Lung (tissue), 12 donors: ENCODE results near the gene PPP1R27. TPM values are rescaled to one million over a fixed set of nuclear protein-coding genes. Genes with fewer than 3 reads are reported as not detected.

Source experiments
- ATAC-seq: fragments of 200-7000 bp; cut with Tn5 transposase; one replicate; pipeline ENCODE4 v1.9.1; 2020; ENCODE audit warnings: moderate number of reproducible peaks; ENCODE audit not compliant: insufficient read depth, low FRiP score
- DNase-seq, 3 donors: peaks; one replicate each; pipeline ENCODE4 v3.0.0-alpha.2; 2013 to 2017
- H3K27ac ChIP-seq, 2 donors: one replicate each; pipeline ENCODE4 v1.5.1; 2013; ENCODE audit warnings: mild to moderate bottlenecking in 2 of 2, moderate library complexity in 2 of 2, control low read depth in 1 of 2, inconsistent platforms in 1 of 2, low read depth in 1 of 2, low read length in 1 of 2
- H3K27me3 ChIP-seq, 3 donors: one replicate each; pipeline ENCODE4 v1.5.1; 2013; ENCODE audit warnings: low read length in 2 of 3; ENCODE audit not compliant: control insufficient read depth in 3 of 3, insufficient read depth in 3 of 3
- H3K36me3 ChIP-seq, 4 donors: one replicate each; pipeline ENCODE4 v1.5.1; 2013; ENCODE audit warnings: low read length in 4 of 4, mild to moderate bottlenecking in 1 of 4, moderate library complexity in 1 of 4; ENCODE audit not compliant: control insufficient read depth in 4 of 4, insufficient read depth in 4 of 4
- H3K4me1 ChIP-seq, 5 donors: one replicate each; pipeline ENCODE4 v1.5.1; 2013; ENCODE audit warnings: low read length in 5 of 5, mild to moderate bottlenecking in 2 of 5, moderate library complexity in 1 of 5; ENCODE audit not compliant: control insufficient read depth in 5 of 5, insufficient read depth in 5 of 5
- H3K4me3 ChIP-seq: one replicate; pipeline ENCODE4 v1.5.1; 2013; ENCODE audit warnings: mild to moderate bottlenecking, control low read depth, moderate library complexity
- H3K9ac ChIP-seq, 2 donors: one replicate each; pipeline ENCODE4 v1.5.1; 2013; ENCODE audit warnings: low read length in 2 of 2, control low read depth in 1 of 2; ENCODE audit not compliant: insufficient read depth in 1 of 2
- H3K9me3 ChIP-seq, 4 donors: one replicate each; pipeline ENCODE4 v1.5.1; 2013; ENCODE audit warnings: low read length in 3 of 4, mild to moderate bottlenecking in 1 of 4, moderate library complexity in 1 of 4; ENCODE audit not compliant: control insufficient read depth in 4 of 4, insufficient read depth in 3 of 4
- WGBS, 2 donors: extraction: QIAGEN DNeasy Blood & Tissue Kit; methylation state at CpG; one replicate each; pipeline ENCODE4 v1.1.7; 2013; 5-methylcytosine and 5-hydroxymethylcytosine counted together
- polyA plus RNA-seq, 2 donors: library from polyadenylated mRNA; stranded (reverse); fragments of 200-250 nt; gene quantifications; one replicate each; pipeline ENCODE4 v1.2.1, GENCODE V29; 2013
- total RNA-seq, 2 donors: library from RNA; depleted of rRNA in 1 of 2; stranded (reverse); fragments of >200 nt in 1 of 2; gene quantifications; one replicate each; pipeline ENCODE4 v1.2.1, GENCODE V29; 2014 to 2021
- TF ChIP-seq, protein P1 (sequence below): IDR thresholded peaks from 2 replicates; pipeline ENCODE4 v1.5.1; 2012; ENCODE audit warnings: mild to moderate bottlenecking; ENCODE audit errors: control extremely low read depth, extremely low read depth
- donor health status: control.
- donor health status: control.
- donor health status: Bipolar disorder and iron deficiency.
- donor health status: healthy.
- donor health status: DM: yes; HTN: yes; CAD: no.

Gene PPP1R27
- total and polyA plus RNA-seq, 4 donors, result 0.13 TPM; not detected in 3

DNA sequence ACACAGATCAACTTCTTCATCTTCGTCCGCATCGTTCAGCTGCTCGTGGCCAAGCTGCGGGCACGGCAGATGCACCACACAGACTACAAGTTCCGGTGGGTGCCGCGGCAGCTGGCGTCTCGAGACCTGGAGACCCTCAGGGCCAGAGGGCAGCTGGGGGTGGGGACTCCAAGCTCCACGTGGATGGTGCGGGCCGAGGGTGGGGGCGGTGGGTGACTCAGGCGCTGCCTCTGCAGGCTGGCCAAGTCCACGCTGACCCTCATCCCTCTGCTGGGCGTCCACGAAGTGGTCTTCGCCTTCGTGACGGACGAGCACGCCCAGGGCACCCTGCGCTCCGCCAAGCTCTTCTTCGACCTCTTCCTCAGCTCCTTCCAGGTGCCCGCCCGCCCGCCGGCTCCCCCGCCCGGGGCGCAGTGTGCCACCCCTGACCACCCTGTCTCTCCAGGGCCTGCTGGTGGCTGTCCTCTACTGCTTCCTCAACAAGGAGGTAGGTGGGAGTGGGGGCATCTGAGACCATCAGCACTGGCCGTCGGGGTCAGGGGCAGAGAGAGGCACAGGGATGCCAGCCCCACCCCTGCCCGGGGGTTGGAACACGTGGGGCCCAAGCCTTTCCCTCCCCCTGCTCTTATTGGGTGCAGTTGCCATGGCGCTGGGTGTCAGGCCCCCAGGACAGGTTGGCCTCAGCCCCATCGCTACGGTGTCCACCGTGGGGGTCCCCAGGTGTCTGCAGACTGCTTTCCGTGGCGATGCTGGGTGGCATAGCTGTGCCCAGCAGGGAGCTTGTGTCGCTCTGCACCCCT is 22.1 kb downstream of the PPP1R27 start:
- Histone ChIP-seq H3K4me3 (no peak overlapping the region), H3K4me1 (peaks cover 0 to 4% (median 0%) of the 10 kb centered on the region in 5 donors), H3K9ac (no peak overlapping the region), H3K9me3 (peaks cover 0 to 6% (median 0%) of the 10 kb centered on the region in 4 donors), H3K27ac (no peak overlapping the region), H3K27me3 (peaks cover 0 to 7% (median 4%) of the 10 kb centered on the region in 3 donors), H3K36me3 (no peaks in the 10 kb centered on the region)
- ATAC-seq (no peak), DNase-seq (no peak)
- TF ChIP-seq, protein P1, sequence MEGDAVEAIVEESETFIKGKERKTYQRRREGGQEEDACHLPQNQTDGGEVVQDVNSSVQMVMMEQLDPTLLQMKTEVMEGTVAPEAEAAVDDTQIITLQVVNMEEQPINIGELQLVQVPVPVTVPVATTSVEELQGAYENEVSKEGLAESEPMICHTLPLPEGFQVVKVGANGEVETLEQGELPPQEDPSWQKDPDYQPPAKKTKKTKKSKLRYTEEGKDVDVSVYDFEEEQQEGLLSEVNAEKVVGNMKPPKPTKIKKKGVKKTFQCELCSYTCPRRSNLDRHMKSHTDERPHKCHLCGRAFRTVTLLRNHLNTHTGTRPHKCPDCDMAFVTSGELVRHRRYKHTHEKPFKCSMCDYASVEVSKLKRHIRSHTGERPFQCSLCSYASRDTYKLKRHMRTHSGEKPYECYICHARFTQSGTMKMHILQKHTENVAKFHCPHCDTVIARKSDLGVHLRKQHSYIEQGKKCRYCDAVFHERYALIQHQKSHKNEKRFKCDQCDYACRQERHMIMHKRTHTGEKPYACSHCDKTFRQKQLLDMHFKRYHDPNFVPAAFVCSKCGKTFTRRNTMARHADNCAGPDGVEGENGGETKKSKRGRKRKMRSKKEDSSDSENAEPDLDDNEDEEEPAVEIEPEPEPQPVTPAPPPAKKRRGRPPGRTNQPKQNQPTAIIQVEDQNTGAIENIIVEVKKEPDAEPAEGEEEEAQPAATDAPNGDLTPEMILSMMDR, result no peak
- WGBS, 2 donors, result 85 to 87% methylated on average over 45 of the region's 45 CpGs

DNA sequence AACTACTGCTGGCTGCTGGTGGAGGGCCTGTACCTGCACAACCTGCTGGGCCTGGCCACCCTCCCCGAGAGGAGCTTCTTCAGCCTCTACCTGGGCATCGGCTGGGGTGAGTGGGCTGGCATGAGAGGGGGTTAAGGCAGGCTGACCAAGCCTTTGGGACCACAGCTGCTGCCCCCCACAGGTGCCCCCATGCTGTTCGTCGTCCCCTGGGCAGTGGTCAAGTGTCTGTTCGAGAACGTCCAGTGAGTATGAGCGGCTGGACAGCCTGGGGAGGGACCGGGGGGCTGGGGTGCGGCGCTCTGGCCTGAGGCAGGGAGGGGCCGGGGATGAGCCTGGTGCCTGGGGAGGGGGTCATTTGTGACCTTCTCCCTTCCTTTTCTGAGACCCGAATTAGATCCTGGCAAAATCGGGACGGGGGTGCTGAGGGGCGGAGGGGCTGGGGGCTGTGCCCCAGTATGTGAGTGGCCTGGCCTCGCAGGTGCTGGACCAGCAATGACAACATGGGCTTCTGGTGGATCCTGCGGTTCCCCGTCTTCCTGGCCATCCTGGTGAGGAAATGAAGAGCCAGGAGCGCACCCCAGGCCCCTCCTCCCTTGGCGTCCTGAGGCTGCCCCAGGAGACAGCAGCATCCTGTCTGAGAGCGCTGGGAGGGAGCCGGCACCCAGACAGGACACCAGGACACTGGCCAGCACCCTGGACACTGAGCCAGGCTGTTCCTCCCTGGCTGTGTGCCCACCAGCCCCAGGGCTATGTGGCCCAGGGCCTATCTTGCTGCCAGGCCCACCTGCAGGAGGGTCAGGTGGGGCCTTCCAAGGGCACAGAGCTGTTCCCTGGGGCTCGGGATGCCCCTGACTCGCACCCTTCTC is 22.9 kb downstream of the PPP1R27 start:
- DNase-seq (no peak), ATAC-seq (no peak)
- 75 to 87% methylated on average over 23 to 24 of the region's 24 CpGs for WGBS, 2 donors

DNA sequence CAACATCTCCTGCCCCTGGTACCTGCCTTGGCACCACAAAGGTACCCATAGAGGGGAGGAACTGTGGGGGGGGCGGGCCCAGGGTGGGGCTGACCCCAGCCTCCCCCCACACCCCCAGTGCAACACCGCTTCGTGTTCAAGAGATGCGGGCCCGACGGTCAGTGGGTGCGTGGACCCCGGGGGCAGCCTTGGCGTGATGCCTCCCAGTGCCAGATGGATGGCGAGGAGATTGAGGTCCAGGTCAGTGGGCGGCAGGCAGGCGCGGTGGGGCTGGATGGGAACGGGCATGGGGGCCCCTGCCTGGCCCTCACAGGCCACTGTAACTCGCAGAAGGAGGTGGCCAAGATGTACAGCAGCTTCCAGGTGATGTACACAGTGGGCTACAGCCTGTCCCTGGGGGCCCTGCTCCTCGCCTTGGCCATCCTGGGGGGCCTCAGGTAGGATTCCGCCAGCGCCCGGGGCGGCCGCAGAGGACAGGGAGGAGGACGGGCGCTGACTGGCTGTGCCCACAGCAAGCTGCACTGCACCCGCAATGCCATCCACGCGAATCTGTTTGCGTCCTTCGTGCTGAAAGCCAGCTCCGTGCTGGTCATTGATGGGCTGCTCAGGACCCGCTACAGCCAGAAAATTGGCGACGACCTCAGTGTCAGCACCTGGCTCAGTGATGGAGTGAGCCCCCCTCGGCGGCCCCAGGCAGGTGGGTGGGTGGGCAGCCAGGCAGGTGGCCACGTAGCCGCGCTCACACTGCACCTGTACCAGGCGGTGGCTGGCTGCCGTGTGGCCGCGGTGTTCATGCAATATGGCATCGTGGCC is 23.8 kb downstream of the PPP1R27 start:
- no peak overlapping the region for H3K27ac ChIP-seq
- no peaks in the 10 kb centered on the region for H3K36me3 ChIP-seq
- H3K9me3 ChIP-seq, result peaks cover 0 to 6% (median 0%) of the 10 kb centered on the region in 4 donors
- no peak for ATAC-seq
- H3K4me3 ChIP-seq, result no peak overlapping the region
- no peak for DNase-seq
- 86 to 93% methylated on average over 41 to 42 of the region's 42 CpGs for WGBS, 2 donors
- TF ChIP-seq, protein P1, result no peak
- no peak overlapping the region for H3K9ac ChIP-seq
- peaks cover 3 to 17% (median 6%) of the 10 kb centered on the region in 3 donors for H3K27me3 ChIP-seq
- peaks cover 0 to 4% (median 0%) of the 10 kb centered on the region in 5 donors for H3K4me1 ChIP-seq

More for the DNA sequence above, 22.9 kb downstream of the PPP1R27 start:
- H3K36me3 ChIP-seq, result no peaks in the 10 kb centered on the region
- H3K9me3 ChIP-seq, result peaks cover 0 to 6% (median 0%) of the 10 kb centered on the region in 4 donors
- H3K4me3 ChIP-seq, result no peak overlapping the region
- H3K27me3 ChIP-seq, result peaks cover 0 to 13% (median 6%) of the 10 kb centered on the region in 3 donors
- H3K9ac ChIP-seq, result no peak overlapping the region
- H3K4me1 ChIP-seq, result peaks cover 0 to 4% (median 0%) of the 10 kb centered on the region in 5 donors
- no peak overlapping the region for H3K27ac ChIP-seq
- TF ChIP-seq, protein P1, result no peak
